ENCODE measurements around the gene GLYATL2.

GLYATL2 gene

GRCh38 chr11:58805065-58805464, 39.4 kb downstream of the GLYATL2 start:
- no peak overlapping the region for H2AFZ ChIP-seq (ENCODE audit: low read length)
- no peak overlapping the region for H3K4ac ChIP-seq (ENCODE audit: low read length)
- H3K27ac ChIP-seq (replicated peaks; ENCODE audit: low read length), result no peak overlapping the region
- H3K9me3 ChIP-seq (replicated peaks in 1 of 2; ENCODE audit: control insufficient read depth in 2 of 2, insufficient read depth in 1 of 2, low read depth in 1 of 2, low read length in 2 of 2), result peaks cover 0 to 2% of the 10 kb centered on the region in 2 donors
- H3K4me3 ChIP-seq (ENCODE audit: low read length in 2 of 2), result no peak overlapping the region
- no peak overlapping the region for H2BK12ac ChIP-seq (ENCODE audit: low read length)
- no peak overlapping the region for H3K18ac ChIP-seq (ENCODE audit: low read length)
- H3K23ac ChIP-seq (ENCODE audit: low read depth, low read length, poor library complexity), result no peak overlapping the region
- H3K79me1 ChIP-seq (ENCODE audit: low read depth, low read length), result no peaks in the 10 kb centered on the region
- no peak overlapping the region for H4K91ac ChIP-seq (ENCODE audit: low read depth, low read length, poor library complexity)
- no CpG with 5 or more reads among the region's 1 CpG for WGBS, 2 donors (ENCODE audit: extremely low coverage in 2 of 2, insufficient read length in 2 of 2, insufficient replicate concordance in 1 of 2)
- no peaks in the 10 kb centered on the region for H3K4me1 ChIP-seq (ENCODE audit: control insufficient read depth in 2 of 2, insufficient read depth in 1 of 2, low read depth in 1 of 2, low read length in 2 of 2)
- no peak overlapping the region for H2AK5ac ChIP-seq (ENCODE audit: low read depth, low read length)
- no peak overlapping the region for H2BK5ac ChIP-seq (ENCODE audit: low read length)
- no peak overlapping the region for H3K9ac ChIP-seq (ENCODE audit: low read depth, low read length, poor library complexity)
- no peaks in the 10 kb centered on the region for H3K36me3 ChIP-seq (replicated peaks in 1 of 2; ENCODE audit: control insufficient read depth in 2 of 2, insufficient read depth in 2 of 2, low read length in 2 of 2)
- no peak for DNase-seq (ENCODE audit: low spot score)
- H2BK120ac ChIP-seq (ENCODE audit: low read depth, low read length), result no peak overlapping the region
- no peak overlapping the region for H2BK15ac ChIP-seq (ENCODE audit: low read length)
- no peaks in the 10 kb centered on the region for H3K27me3 ChIP-seq (ENCODE audit: control insufficient read depth in 3 of 3, insufficient read depth in 3 of 3, low read depth in 1 of 3, low read length in 3 of 3)
- H3K14ac ChIP-seq (ENCODE audit: low read length), result no peak overlapping the region
- no peak overlapping the region for H4K8ac ChIP-seq (ENCODE audit: low read depth, low read length)
- no peak overlapping the region for H3K4me2 ChIP-seq (ENCODE audit: insufficient read depth, low read length, poor library complexity, severe bottlenecking)

GRCh38 chr11:58801974-58802545, 42.4 kb downstream of the GLYATL2 start:
- Histone ChIP-seq H4K8ac (ENCODE audit: low read depth, low read length) (no peak overlapping the region), H3K9ac (ENCODE audit: low read depth, low read length, poor library complexity) (no peak overlapping the region), H3K36me3 (replicated peaks in 1 of 2; ENCODE audit: control insufficient read depth in 2 of 2, insufficient read depth in 2 of 2, low read length in 2 of 2) (no peaks in the 10 kb centered on the region), H2AFZ (ENCODE audit: low read length) (no peak overlapping the region), H2BK15ac (ENCODE audit: low read length) (no peak overlapping the region), H4K91ac (ENCODE audit: low read depth, low read length, poor library complexity) (no peak overlapping the region), H3K4me2 (ENCODE audit: insufficient read depth, low read length, poor library complexity, severe bottlenecking) (no peak overlapping the region), H2BK120ac (ENCODE audit: low read depth, low read length) (no peak overlapping the region), H3K23ac (ENCODE audit: low read depth, low read length, poor library complexity) (no peak overlapping the region), H3K18ac (ENCODE audit: low read length) (no peak overlapping the region), H3K4me3 (ENCODE audit: low read length in 2 of 2) (no peak overlapping the region), H2BK12ac (ENCODE audit: low read length) (no peak overlapping the region), H3K4me1 (ENCODE audit: control insufficient read depth in 2 of 2, insufficient read depth in 1 of 2, low read depth in 1 of 2, low read length in 2 of 2) (no peaks in the 10 kb centered on the region), H3K27me3 (ENCODE audit: control insufficient read depth in 3 of 3, insufficient read depth in 3 of 3, low read depth in 1 of 3, low read length in 3 of 3) (no peaks in the 10 kb centered on the region), H3K9me3 (replicated peaks in 1 of 2; ENCODE audit: control insufficient read depth in 2 of 2, insufficient read depth in 1 of 2, low read depth in 1 of 2, low read length in 2 of 2) (no peaks in the 10 kb centered on the region), H3K4ac (ENCODE audit: low read length) (no peak overlapping the region), H2AK5ac (ENCODE audit: low read depth, low read length) (no peak overlapping the region), H3K79me1 (ENCODE audit: low read depth, low read length) (no peaks in the 10 kb centered on the region), H2BK5ac (ENCODE audit: low read length) (no peak overlapping the region), H3K27ac (replicated peaks; ENCODE audit: low read length) (no peak overlapping the region), H3K14ac (ENCODE audit: low read length) (no peak overlapping the region)
- no CpG with 5 or more reads among the region's 4 CpGs for WGBS, 2 donors (ENCODE audit: extremely low coverage in 2 of 2, insufficient read length in 2 of 2, insufficient replicate concordance in 1 of 2)
- DNase-seq (ENCODE audit: low spot score), result no peak

DNA sequence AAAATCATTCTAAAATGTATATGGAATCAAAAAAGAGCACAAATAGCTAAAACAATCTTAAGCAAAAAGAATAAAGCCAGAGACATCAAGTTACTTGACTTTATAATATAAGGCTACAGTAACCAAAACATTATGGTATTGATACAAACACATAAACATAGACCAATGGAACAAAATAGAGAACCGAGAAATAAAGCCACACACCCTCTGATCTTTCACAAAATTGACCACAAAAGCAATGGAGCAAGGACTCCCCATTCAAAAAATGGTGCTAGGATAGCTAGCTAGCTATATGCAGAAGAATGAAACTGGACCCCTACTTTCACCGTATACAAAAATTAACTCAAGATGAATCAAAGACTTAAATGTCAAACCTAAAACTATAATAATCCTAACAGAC, 43.2 kb downstream of the GLYATL2 start:
- Histone ChIP-seq H3K27ac (replicated peaks; ENCODE audit: low read length) (no peak overlapping the region), H2BK15ac (ENCODE audit: low read length) (no peak overlapping the region), H3K18ac (ENCODE audit: low read length) (no peak overlapping the region), H3K9me3 (replicated peaks in 1 of 2; ENCODE audit: control insufficient read depth in 2 of 2, insufficient read depth in 1 of 2, low read depth in 1 of 2, low read length in 2 of 2) (no peaks in the 10 kb centered on the region), H3K4me3 (ENCODE audit: low read length in 2 of 2) (no peak overlapping the region), H2AK5ac (ENCODE audit: low read depth, low read length) (no peak overlapping the region), H3K36me3 (replicated peaks in 1 of 2; ENCODE audit: control insufficient read depth in 2 of 2, insufficient read depth in 2 of 2, low read length in 2 of 2) (no peaks in the 10 kb centered on the region), H4K91ac (ENCODE audit: low read depth, low read length, poor library complexity) (no peak overlapping the region), H3K9ac (ENCODE audit: low read depth, low read length, poor library complexity) (no peak overlapping the region), H3K14ac (ENCODE audit: low read length) (no peak overlapping the region), H3K27me3 (ENCODE audit: control insufficient read depth in 3 of 3, insufficient read depth in 3 of 3, low read depth in 1 of 3, low read length in 3 of 3) (no peaks in the 10 kb centered on the region), H2AFZ (ENCODE audit: low read length) (no peak overlapping the region), H3K4me2 (ENCODE audit: insufficient read depth, low read length, poor library complexity, severe bottlenecking) (no peak overlapping the region), H3K4me1 (ENCODE audit: control insufficient read depth in 2 of 2, insufficient read depth in 1 of 2, low read depth in 1 of 2, low read length in 2 of 2) (no peaks in the 10 kb centered on the region), H2BK5ac (ENCODE audit: low read length) (no peak overlapping the region), H3K23ac (ENCODE audit: low read depth, low read length, poor library complexity) (no peak overlapping the region), H2BK120ac (ENCODE audit: low read depth, low read length) (no peak overlapping the region), H4K8ac (ENCODE audit: low read depth, low read length) (no peak overlapping the region), H3K79me1 (ENCODE audit: low read depth, low read length) (no peaks in the 10 kb centered on the region), H3K4ac (ENCODE audit: low read length) (no peak overlapping the region), H2BK12ac (ENCODE audit: low read length) (no peak overlapping the region)
- WGBS, 2 donors (ENCODE audit: extremely low coverage in 2 of 2, insufficient read length in 2 of 2, insufficient replicate concordance in 1 of 2), result no CpG with 5 or more reads among the region's 2 CpGs
- DNase-seq (ENCODE audit: low spot score), result no peak

DNA sequence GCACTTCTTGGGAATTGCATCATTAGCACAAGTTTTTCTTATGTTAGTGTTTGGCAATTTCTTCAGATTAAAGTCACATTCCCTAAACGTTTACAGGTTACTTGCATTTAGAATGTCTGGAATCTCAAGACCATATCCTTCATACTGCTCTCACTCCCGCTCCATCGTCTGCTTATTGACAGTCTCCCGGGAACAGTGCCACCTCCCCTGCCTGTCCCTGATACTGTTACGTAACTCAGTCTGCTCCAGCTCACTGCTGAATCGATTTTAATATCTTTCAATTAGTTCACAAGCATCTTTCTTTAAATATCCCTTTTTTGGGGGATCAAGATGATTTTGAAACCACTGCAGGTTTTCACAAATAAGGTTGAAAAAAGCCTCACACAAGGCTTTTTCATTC, 48.2 kb downstream of the GLYATL2 start:
- Histone ChIP-seq H3K4me3 (ENCODE audit: low read length in 2 of 2) (no peak overlapping the region), H3K36me3 (replicated peaks in 1 of 2; ENCODE audit: control insufficient read depth in 2 of 2, insufficient read depth in 2 of 2, low read length in 2 of 2) (no peaks in the 10 kb centered on the region), H2BK5ac (ENCODE audit: low read length) (no peak overlapping the region), H3K27ac (replicated peaks; ENCODE audit: low read length) (no peak overlapping the region), H3K18ac (ENCODE audit: low read length) (no peak overlapping the region), H3K27me3 (ENCODE audit: control insufficient read depth in 3 of 3, insufficient read depth in 3 of 3, low read depth in 1 of 3, low read length in 3 of 3) (no peaks in the 10 kb centered on the region), H4K8ac (ENCODE audit: low read depth, low read length) (no peak overlapping the region), H3K14ac (ENCODE audit: low read length) (no peak overlapping the region), H4K91ac (ENCODE audit: low read depth, low read length, poor library complexity) (no peak overlapping the region), H3K9ac (ENCODE audit: low read depth, low read length, poor library complexity) (no peak overlapping the region), H2BK12ac (ENCODE audit: low read length) (no peak overlapping the region), H3K4me2 (ENCODE audit: insufficient read depth, low read length, poor library complexity, severe bottlenecking) (no peak overlapping the region), H3K23ac (ENCODE audit: low read depth, low read length, poor library complexity) (no peak overlapping the region), H3K4me1 (ENCODE audit: control insufficient read depth in 2 of 2, insufficient read depth in 1 of 2, low read depth in 1 of 2, low read length in 2 of 2) (no peaks in the 10 kb centered on the region), H2BK120ac (ENCODE audit: low read depth, low read length) (no peak overlapping the region), H3K4ac (ENCODE audit: low read length) (no peak overlapping the region), H2AFZ (ENCODE audit: low read length) (peak overlapping the region; percentile 27), H3K9me3 (replicated peaks in 1 of 2; ENCODE audit: control insufficient read depth in 2 of 2, insufficient read depth in 1 of 2, low read depth in 1 of 2, low read length in 2 of 2) (no peaks in the 10 kb centered on the region), H2AK5ac (ENCODE audit: low read depth, low read length) (no peak overlapping the region), H2BK15ac (ENCODE audit: low read length) (no peak overlapping the region), H3K79me1 (ENCODE audit: low read depth, low read length) (no peaks in the 10 kb centered on the region)
- DNase-seq (ENCODE audit: low spot score), result no peak
- no CpG with 5 or more reads among the region's 6 CpGs for WGBS, 2 donors (ENCODE audit: extremely low coverage in 2 of 2, insufficient read length in 2 of 2, insufficient replicate concordance in 1 of 2)

All from neuronal stem cell (in vitro differentiated cells).